PC-9 (cell line): ENCODE data around the gene CPHXL2.

Experiments
- CTCF ChIP-seq: fragments of 200-600 bp; sonication (generic); conservative IDR thresholded peaks from 2 replicates; pipeline ENCODE4 v1.6.1; 2017; ENCODE audit warnings: mixed run types, antibody characterized with exemption, mild to moderate bottlenecking, moderate library complexity
- EZH2 ChIP-seq: fragments of 200-600 bp; sonication (generic); IDR thresholded peaks from 2 replicates; pipeline ENCODE4 v1.8.0; 2017; ENCODE audit warnings: antibody characterized with exemption, low read depth

GRCh38 chr16:75676909-75677308 is at the start of gene CPHXL2:
- TF ChIP-seq CTCF (no peak), EZH2 (no peak)
